ENCODE results near the gene NRIP1.

Gene NRIP1

GRCh38 chr21:15063814-15064575 lies 805 bp downstream of the NRIP1 start:
- no peak for ATAC-seq

- peak; percentile 45 to 53 for ATAC-seq
These were observed 1.6 kb downstream of the NRIP1 start for GRCh38 chr21:15063081-15063813.

- ATAC-seq: no peak
These were observed 2.2 kb downstream of the NRIP1 start for GRCh38 chr21:15062606-15062965.

GRCh38 chr21:15061747-15062605 lies 2.8 kb downstream of the NRIP1 start:
- ATAC-seq: no peak

GRCh38 chr21:15061279-15061678 lies 3.5 kb downstream of the NRIP1 start:
- ATAC-seq: no peak

GRCh38 chr21:15060543-15061175 lies 4.1 kb downstream of the NRIP1 start:
- no peak for ATAC-seq

- no peak for ATAC-seq
These were observed 5.4 kb downstream of the NRIP1 start for GRCh38 chr21:15059397-15059796.

GRCh38 chr21:15058854-15059263 lies 5.9 kb downstream of the NRIP1 start:
- no peak for ATAC-seq

- no peak for ATAC-seq
These were observed 7.5 kb downstream of the NRIP1 start for GRCh38 chr21:15057285-15057684.

- ATAC-seq: no peak
These were observed 10.1 kb downstream of the NRIP1 start for GRCh38 chr21:15054606-15055239.

GRCh38 chr21:15054089-15054488 lies 10.7 kb downstream of the NRIP1 start:
- ATAC-seq: no peak

GRCh38 chr21:15053500-15053899 lies 11.3 kb downstream of the NRIP1 start:
- ATAC-seq: no peak

GRCh38 chr21:15052459-15052763 lies 12.4 kb downstream of the NRIP1 start:
- ATAC-seq: no peak

- peak; percentile 82 to 87 for ATAC-seq
These were observed 12.9 kb downstream of the NRIP1 start for GRCh38 chr21:15051644-15052458.

GRCh38 chr21:15050568-15051377 lies 14.0 kb downstream of the NRIP1 start:
- ATAC-seq: no peak

- ATAC-seq: no peak
These were observed 19.8 kb downstream of the NRIP1 start for GRCh38 chr21:15045017-15045416.

- ATAC-seq: no peak
These were observed 22.3 kb downstream of the NRIP1 start for GRCh38 chr21:15042531-15042930.

- no peak for ATAC-seq
These were observed 25.0 kb downstream of the NRIP1 start for GRCh38 chr21:15039607-15040299.

GRCh38 chr21:15037900-15038293 lies 26.9 kb downstream of the NRIP1 start:
- ATAC-seq: no peak
